HG03558 (cell line): Measurements from ENCODE around the gene ACTN4.

Source experiments
- ATAC-seq: cut with Tn5 transposase; IDR thresholded peaks from one replicate; pipeline ENCODE4 v1.9.1; 2021; ENCODE audit warnings: moderate number of reproducible peaks; ENCODE audit not compliant: unreplicated experiment; ENCODE audit errors: extremely low read depth

Gene ACTN4

DNA sequence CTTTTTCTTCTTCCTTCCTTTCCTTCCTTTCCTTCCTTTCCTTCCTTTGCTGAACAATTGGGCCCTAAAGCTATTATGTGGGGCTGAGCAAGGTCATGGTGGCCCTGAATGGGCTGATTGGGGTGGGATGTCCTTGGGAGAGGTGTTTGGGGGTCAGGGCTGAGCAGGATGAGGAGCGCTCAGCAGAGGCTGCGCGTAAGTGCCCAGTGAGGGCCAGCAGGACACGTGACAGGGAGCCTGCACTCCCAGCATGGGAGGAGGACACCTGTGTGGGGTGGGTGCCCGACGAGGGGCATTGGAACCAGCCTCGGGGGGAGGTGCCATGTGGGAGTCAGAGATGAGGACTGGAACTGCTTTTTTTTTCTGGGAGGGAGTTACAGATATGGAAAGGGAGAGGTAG is 131.3 kb downstream of the ACTN4 start:
- ATAC-seq: no peak

DNA sequence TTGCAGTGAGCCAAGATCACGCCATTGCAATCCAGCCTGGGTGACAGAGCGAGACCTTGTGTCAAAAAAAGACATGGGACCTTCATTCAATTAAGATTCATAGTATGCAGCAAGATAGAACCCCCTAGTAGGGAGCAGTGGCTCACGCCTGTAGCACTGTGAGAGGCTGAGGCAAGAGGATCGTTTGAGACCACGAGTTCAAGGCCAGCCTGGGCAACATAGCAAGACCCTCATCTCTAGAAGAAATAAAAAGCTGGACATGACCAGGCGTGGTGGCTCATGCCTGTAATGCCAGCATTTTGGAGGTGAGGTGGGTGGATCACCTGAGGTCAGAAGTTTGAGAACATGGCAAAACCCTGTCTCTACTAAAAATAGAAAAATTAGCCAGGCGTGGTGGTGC is 133.0 kb downstream of the ACTN4 start:
- ATAC-seq: no peak

DNA sequence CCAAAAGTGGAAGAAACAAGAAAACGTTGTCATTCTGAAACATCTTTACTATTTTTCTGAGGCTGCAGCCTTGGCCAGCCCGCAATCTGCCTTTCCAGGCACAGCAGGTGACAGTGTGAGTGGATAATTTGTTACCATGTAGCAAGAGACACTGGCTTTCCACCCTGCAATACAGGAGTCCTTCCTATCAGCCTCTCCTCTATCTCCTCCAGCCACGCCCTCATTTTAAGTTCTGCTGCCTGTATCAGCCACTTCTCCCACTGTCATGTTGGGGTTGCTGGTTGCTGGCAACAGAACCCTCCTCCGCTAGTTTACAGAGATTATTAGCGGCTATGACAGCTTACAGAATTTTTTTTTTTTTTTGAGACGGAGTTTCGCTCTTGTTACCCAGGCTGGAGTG is 133.6 kb downstream of the ACTN4 start:
- no peak for ATAC-seq
